OCI-LY7 (cell line): ENCODE data around the gene FOXN4. TPM values are rescaled to one million over a fixed set of nuclear protein-coding genes. Genes with fewer than 3 reads are reported as not detected.

Experiments
- BruUV-seq: library from RNA; stranded (reverse); fragments of 400-500 nt; replicated peaks from 2 replicates; lab custom pipeline; 2021; lab: Mats Ljungman, UMichigan
- CTCF ChIA-PET: fragments of 300-600 bp; sonication (Branson Sonifier 250); formaldehyde crosslinking; loops from one replicate; lab custom pipeline; 2022; ENCODE audit warnings: antibody characterized with exemption; ENCODE audit not compliant: unreplicated experiment; lab: Charles Lee
- POLR2A ChIA-PET: fragments of 300-600 bp; sonication (Branson Sonifier 250); formaldehyde crosslinking; loops from one replicate; lab custom pipeline; 2022; ENCODE audit warnings: antibody characterized with exemption; lab: Charles Lee
- DNase-seq: peaks from one replicate; pipeline ENCODE4 v3.0.0-alpha.2; 2015; ENCODE audit warnings: low spot score
- H2AFZ ChIP-seq: fragments of 200-600 bp; sonication (generic), shearing (Covaris generic); 2 replicates; pipeline ENCODE4 v1.6.1; 2014; ENCODE audit warnings: mild to moderate bottlenecking, antibody characterized with exemption, low read length, moderate library complexity
- H3K27ac ChIP-seq: fragments of 200-600 bp; sonication (generic); 2 replicates; pipeline ENCODE4 v1.5.1; 2014; ENCODE audit warnings: mixed run types, low read depth, mild to moderate bottlenecking, moderate library complexity, low read length, inconsistent platforms; ENCODE audit not compliant: poor library complexity, severe bottlenecking
- H3K36me3 ChIP-seq: fragments of 200-600 bp; sonication (generic); 2 replicates; pipeline ENCODE4 v1.6.1; 2014; ENCODE audit warnings: mild to moderate bottlenecking, antibody characterized with exemption, low read length, moderate library complexity, mixed read lengths; ENCODE audit not compliant: insufficient read depth
- H3K4me1 ChIP-seq: fragments of 200-600 bp; sonication (generic); 2 replicates; pipeline ENCODE4 v1.5.1; 2014; ENCODE audit warnings: mild to moderate bottlenecking, low read length; ENCODE audit not compliant: insufficient read depth, poor library complexity, severe bottlenecking
- H3K4me2 ChIP-seq: fragments of 200-600 bp; sonication (generic); 2 replicates; pipeline ENCODE4 v1.6.1; 2014; ENCODE audit warnings: mild to moderate bottlenecking, low read length
- H3K4me3 ChIP-seq: fragments of 200-600 bp; sonication (generic); 2 replicates; pipeline ENCODE4 v1.5.1; 2014; ENCODE audit warnings: mild to moderate bottlenecking, low read depth, low read length; ENCODE audit not compliant: poor library complexity, severe bottlenecking
- H3K79me2 ChIP-seq: fragments of 200-600 bp; sonication (generic); 2 replicates; pipeline ENCODE4 v1.6.1; 2016; ENCODE audit warnings: low read depth, mild to moderate bottlenecking, low read length, moderate library complexity, mixed read lengths; ENCODE audit not compliant: insufficient read depth
- H3K9me2 ChIP-seq: fragments of 200-600 bp; sonication (generic); 2 replicates; pipeline ENCODE4 v1.6.1; 2016; ENCODE audit warnings: mild to moderate bottlenecking, low read length, mixed read lengths; ENCODE audit not compliant: insufficient read depth
- H3K9me3 ChIP-seq: fragments of 200-600 bp; sonication (generic); 2 replicates; pipeline ENCODE4 v1.6.1; 2014; ENCODE audit warnings: mild to moderate bottlenecking, mixed run types, low read length, mixed read lengths
- H4K20me1 ChIP-seq: fragments of 200-600 bp; sonication (generic); 2 replicates; pipeline ENCODE4 v1.6.1; 2014; ENCODE audit warnings: mild to moderate bottlenecking, antibody characterized with exemption, low read length, moderate library complexity, mixed read lengths; ENCODE audit not compliant: insufficient read depth
- CTCF ChIP-seq: fragments of 200-600 bp; sonication (generic); conservative IDR thresholded peaks from 2 replicates; pipeline ENCODE4 v1.5.1; 2014; ENCODE audit warnings: mild to moderate bottlenecking, antibody characterized with exemption, low read length, moderate library complexity, mixed read lengths
- EZH2phosphoT487 ChIP-seq: fragments of 200-600 bp; sonication (generic); IDR thresholded peaks from 2 replicates; pipeline ENCODE4 v1.6.1; 2018; ENCODE audit warnings: low read depth, borderline replicate concordance, mild to moderate bottlenecking, mixed run types, antibody characterized with exemption, low read length, moderate library complexity, mixed read lengths
- intact Hi-C: fragments of 100-400 bp; cut with micrococcal nuclease; formaldehyde crosslinking; loops from one replicate; pipeline ENCODE4 v1.10.0; 2022; ENCODE audit not compliant: unreplicated experiment
- total RNA-seq, 2 experiments: library from RNA; depleted of rRNA in 1 of 2; stranded (reverse); fragments of >200 nt in 1 of 2; shearing (Covaris generic) in 1 of 2; gene quantifications; 2 replicates each; pipeline ENCODE4 v1.2.3, GENCODE V29; 2014 to 2022

The FOXN4 gene
- total RNA-seq, 2 experiments from 2014 or later = 2.7 to 4.5 TPM

DNA sequence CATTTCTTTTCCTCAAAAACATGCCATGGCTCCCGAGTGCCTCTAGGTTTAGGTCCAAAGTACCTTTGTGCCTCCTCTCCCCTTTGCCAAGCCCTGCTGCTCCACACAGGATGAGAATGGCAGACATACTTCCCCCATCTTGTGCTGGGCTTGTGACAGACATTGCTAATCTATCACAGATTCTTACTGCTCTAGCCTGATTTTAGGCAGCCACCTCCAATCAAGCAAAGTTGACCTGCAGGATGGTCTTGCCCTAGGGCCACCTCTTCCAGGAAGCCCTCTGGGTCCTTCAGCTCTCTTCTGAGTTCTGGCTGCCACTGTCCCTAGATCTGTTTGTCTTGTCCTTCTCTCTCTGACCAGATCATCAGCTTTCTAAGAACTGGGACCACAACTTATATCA lies 20.5 kb downstream of the FOXN4 start:
- peak; percentile 31 for DNase-seq
- intact Hi-C loops = no loop called here
- H4K20me1 ChIP-seq = no peaks in the 10 kb centered on the region
- no peaks in the 10 kb centered on the region for H3K9me3 ChIP-seq
- H3K36me3 ChIP-seq = no peaks in the 10 kb centered on the region
- BruUV-seq = no TSS peak
- POLR2A ChIA-PET = interaction anchor here (0.6 kb wide), 1 partner anchor 49 kb away, joined by 3 read pairs; no protein-coding TSS in a partner anchor
- no peaks in the 10 kb centered on the region for H3K79me2 ChIP-seq
- TF ChIP-seq EZH2phosphoT487 = no peak
- TF ChIP-seq CTCF = no peak
- H2AFZ ChIP-seq = no peak overlapping the region
- no peak overlapping the region for H3K4me2 ChIP-seq
- no peak overlapping the region for H3K27ac ChIP-seq
- no peaks in the 10 kb centered on the region for H3K9me2 ChIP-seq
- no peak overlapping the region for H3K4me3 ChIP-seq
- CTCF ChIA-PET = no interaction called here
- no peaks in the 10 kb centered on the region for H3K4me1 ChIP-seq

DNA sequence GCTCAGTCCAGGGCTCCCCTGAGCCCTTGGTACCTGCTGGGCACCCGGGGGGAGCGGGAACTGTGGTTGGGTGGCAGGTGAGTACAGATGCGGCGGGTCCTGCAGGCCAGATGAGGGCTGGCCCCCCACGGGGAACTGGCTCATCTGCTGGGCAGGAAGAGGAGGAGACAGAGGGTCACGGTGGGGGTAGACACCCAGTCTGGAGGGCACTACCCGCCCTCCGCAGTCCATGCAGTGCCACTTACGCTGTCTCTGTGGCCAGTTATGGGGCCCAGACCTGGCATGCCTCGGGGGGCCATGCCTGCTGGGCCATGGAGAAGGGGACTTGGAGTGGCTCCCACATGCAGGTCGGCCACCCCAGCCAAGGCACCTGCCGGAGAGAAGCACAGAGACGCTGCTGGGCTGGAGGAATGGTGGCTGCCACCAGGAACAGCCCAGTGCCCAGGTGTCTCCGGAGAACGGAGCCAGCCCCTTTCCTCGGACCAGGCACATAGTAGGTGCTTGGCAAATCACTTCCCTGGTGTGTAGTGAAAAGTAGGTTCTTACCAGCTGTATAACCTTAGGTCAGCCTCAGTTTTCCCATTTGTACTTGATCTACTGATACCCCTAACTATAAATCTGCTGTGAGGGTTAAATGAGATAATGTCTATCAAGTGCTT lies 21.1 kb downstream of the FOXN4 start:
- ChIA-PET CTCF (no interaction called here), POLR2A (interaction anchor here (0.6 kb wide), 1 partner anchor 50 kb away, joined by 3 read pairs; no protein-coding TSS in a partner anchor)
- Histone ChIP-seq H3K9me3 (no peaks in the 10 kb centered on the region), H3K79me2 (no peaks in the 10 kb centered on the region), H3K9me2 (no peaks in the 10 kb centered on the region), H3K4me3 (no peak overlapping the region), H4K20me1 (no peaks in the 10 kb centered on the region), H3K4me1 (no peaks in the 10 kb centered on the region), H3K36me3 (no peaks in the 10 kb centered on the region), H3K27ac (no peak overlapping the region), H3K4me2 (no peak overlapping the region), H2AFZ (no peak overlapping the region)
- TF ChIP-seq EZH2phosphoT487 (no peak), CTCF (no peak)
- no peak for DNase-seq
- intact Hi-C loops = no loop called here
- BruUV-seq = no TSS peak

DNA sequence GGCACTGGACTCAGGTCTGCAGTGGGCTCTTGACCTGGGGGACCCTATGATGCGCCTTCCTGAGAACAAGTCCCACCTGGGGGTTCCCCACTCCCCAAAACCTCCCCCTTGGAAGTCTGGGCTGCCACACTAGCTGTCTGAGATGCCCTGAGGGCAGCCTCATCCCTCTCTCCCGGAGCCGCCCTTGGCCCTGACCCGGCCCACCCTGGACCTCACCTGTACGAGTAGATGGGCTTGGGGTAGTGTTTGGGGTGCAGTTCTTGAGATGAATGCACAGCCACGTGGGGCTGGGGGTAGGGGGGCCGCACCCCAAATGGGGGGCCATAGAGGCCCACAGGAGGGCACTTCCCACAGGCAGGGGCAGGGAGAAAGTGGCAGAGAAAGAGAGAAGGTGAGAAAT lies 21.9 kb downstream of the FOXN4 start:
- H3K79me2 ChIP-seq = no peaks in the 10 kb centered on the region
- BruUV-seq = no TSS peak
- TF ChIP-seq EZH2phosphoT487 (no peak), CTCF (no peak)
- H3K4me3 ChIP-seq = no peak overlapping the region
- no peaks in the 10 kb centered on the region for H3K9me3 ChIP-seq
- no peaks in the 10 kb centered on the region for H3K4me1 ChIP-seq
- no peak for DNase-seq
- H3K36me3 ChIP-seq = no peaks in the 10 kb centered on the region
- no peak overlapping the region for H2AFZ ChIP-seq
- ChIA-PET CTCF (no interaction called here), POLR2A (no interaction called here)
- intact Hi-C loops = no loop called here
- H3K4me2 ChIP-seq = no peak overlapping the region
- no peaks in the 10 kb centered on the region for H3K9me2 ChIP-seq
- H3K27ac ChIP-seq = no peak overlapping the region
- no peaks in the 10 kb centered on the region for H4K20me1 ChIP-seq
